ENCODE measurements around the gene PTK7.

PTK7 gene

DNA sequence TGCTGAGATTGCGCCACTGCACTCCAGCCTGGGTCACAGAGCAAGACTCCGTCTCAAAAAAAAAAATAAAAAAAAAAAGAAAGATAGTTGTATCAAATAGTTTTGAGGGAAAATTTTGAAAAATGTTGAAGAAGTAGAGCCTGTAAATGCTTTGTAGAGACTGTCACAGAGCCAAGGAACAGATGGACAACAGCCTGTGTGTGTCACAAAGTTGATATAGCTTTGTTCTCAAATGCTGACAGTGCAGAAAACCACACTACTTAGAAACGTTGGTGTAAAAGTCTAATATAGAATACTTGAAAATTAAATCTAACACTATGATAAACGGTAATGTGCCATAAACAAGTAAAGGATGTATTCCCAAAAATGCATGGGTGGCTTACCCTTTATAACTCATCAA lies 25.4 kb downstream of the PTK7 start:
- TF ChIP-seq TAF1 (IDR thresholded peaks at IDR 0.05; ENCODE audit: borderline replicate concordance, insufficient read depth, low read length) (no peak), FOXP2 (optimal IDR thresholded peaks at IDR 0.05; ENCODE audit: borderline replicate concordance, extremely low read depth, extremely low read length, insufficient read depth) (no peak), SIN3A (IDR thresholded peaks at IDR 0.05; ENCODE audit: borderline replicate concordance, insufficient read depth, low read length) (no peak), POLR2AphosphoS5 (IDR thresholded peaks at IDR 0.05; ENCODE audit: low read depth, low read length) (no peak), REST (IDR thresholded peaks at IDR 0.05; ENCODE audit: insufficient read depth in 1 of 2, low read depth in 2 of 2, low read length in 2 of 2) (no peak)

- no peak for TF ChIP-seq TAF1 (IDR thresholded peaks at IDR 0.05; ENCODE audit: borderline replicate concordance, insufficient read depth, low read length)
- no peak for TF ChIP-seq POLR2AphosphoS5 (IDR thresholded peaks at IDR 0.05; ENCODE audit: low read depth, low read length)
- no peak for TF ChIP-seq FOXP2 (optimal IDR thresholded peaks at IDR 0.05; ENCODE audit: borderline replicate concordance, extremely low read depth, extremely low read length, insufficient read depth)
- no peak for TF ChIP-seq SIN3A (IDR thresholded peaks at IDR 0.05; ENCODE audit: borderline replicate concordance, insufficient read depth, low read length)
- TF ChIP-seq REST (IDR thresholded peaks at IDR 0.05; ENCODE audit: insufficient read depth in 1 of 2, low read depth in 2 of 2, low read length in 2 of 2) = no peak
These were observed 27.3 kb downstream of the PTK7 start for GRCh38 chr6:43103253-43103876.

- TF ChIP-seq REST (IDR thresholded peaks at IDR 0.05; ENCODE audit: insufficient read depth in 1 of 2, low read depth in 2 of 2, low read length in 2 of 2) (no peak), FOXP2 (optimal IDR thresholded peaks at IDR 0.05; ENCODE audit: borderline replicate concordance, extremely low read depth, extremely low read length, insufficient read depth) (no peak), SIN3A (IDR thresholded peaks at IDR 0.05; ENCODE audit: borderline replicate concordance, insufficient read depth, low read length) (no peak), TAF1 (IDR thresholded peaks at IDR 0.05; ENCODE audit: borderline replicate concordance, insufficient read depth, low read length) (no peak), POLR2AphosphoS5 (IDR thresholded peaks at IDR 0.05; ENCODE audit: low read depth, low read length) (no peak)
These were observed 29.6 kb downstream of the PTK7 start for GRCh38 chr6:43105538-43106222.

- TF ChIP-seq REST (IDR thresholded peaks at IDR 0.05; ENCODE audit: insufficient read depth in 1 of 2, low read depth in 2 of 2, low read length in 2 of 2) = no peak
- no peak for TF ChIP-seq POLR2AphosphoS5 (IDR thresholded peaks at IDR 0.05; ENCODE audit: low read depth, low read length)
- TF ChIP-seq FOXP2 (optimal IDR thresholded peaks at IDR 0.05; ENCODE audit: borderline replicate concordance, extremely low read depth, extremely low read length, insufficient read depth) = no peak
- no peak for TF ChIP-seq SIN3A (IDR thresholded peaks at IDR 0.05; ENCODE audit: borderline replicate concordance, insufficient read depth, low read length)
- TF ChIP-seq TAF1 (IDR thresholded peaks at IDR 0.05; ENCODE audit: borderline replicate concordance, insufficient read depth, low read length) = no peak
These were observed 31.4 kb downstream of the PTK7 start for GRCh38 chr6:43107344-43108062.

Data from PFSK-1 (cell line).